Tibial nerve (tissue), 4 donors: ENCODE measurements around the gene RNF182.

Source experiments
- CTCF ChIP-seq, 5 experiments: fragments of 200-600 bp in 3 of 5; fragments of 450-650 bp in 2 of 5; sonication (generic) in 3 of 5; IDR thresholded peaks; one replicate each; pipeline ENCODE4 v1.5.1; 2016 to 2019; ENCODE audit warnings: antibody characterized with exemption in 5 of 5, mild to moderate bottlenecking in 3 of 5, moderate library complexity in 2 of 5
- EP300 ChIP-seq, 2 donors: sonication (generic); formaldehyde crosslinking; IDR thresholded peaks; one replicate each; pipeline ENCODE4 v1.6.1; 2017; ENCODE audit warnings: antibody characterized with exemption in 2 of 2, mild to moderate bottlenecking in 1 of 2
- POLR2A ChIP-seq, 2 donors: fragments of 450-650 bp; IDR thresholded peaks; one replicate each; pipeline ENCODE4 v1.6.1; 2017; ENCODE audit warnings: antibody characterized with exemption in 2 of 2, mild to moderate bottlenecking in 2 of 2, moderate library complexity in 2 of 2

- TF ChIP-seq POLR2A (IDR thresholded peaks at IDR 0.05) = no peak
- no peak for TF ChIP-seq CTCF (IDR thresholded peaks at IDR 0.05)
- no peak for TF ChIP-seq EP300 (IDR thresholded peaks at IDR 0.05)
Measured at GRCh38 chr6:14000901-14001300, 76.1 kb downstream of the RNF182 start.
